GM21390 (cell line): ENCODE data around the gene CTNNA3.
"Not testable (repeated sequence)": the region's sequence is repeated elsewhere in the genome, so short reads cannot be mapped to it uniquely, and the experiment has no call there.

Experiments
- ATAC-seq: cut with Tn5 transposase; IDR thresholded peaks from one replicate; pipeline ENCODE4 v1.9.1; 2021; ENCODE audit not compliant: unreplicated experiment

Gene CTNNA3

GRCh38 chr10:67696029-67696428 is at the start of gene CTNNA3:
CTNNA3 (minus strand) TSS chr10:67696195.
- peak; percentile 58 for ATAC-seq

DNA sequence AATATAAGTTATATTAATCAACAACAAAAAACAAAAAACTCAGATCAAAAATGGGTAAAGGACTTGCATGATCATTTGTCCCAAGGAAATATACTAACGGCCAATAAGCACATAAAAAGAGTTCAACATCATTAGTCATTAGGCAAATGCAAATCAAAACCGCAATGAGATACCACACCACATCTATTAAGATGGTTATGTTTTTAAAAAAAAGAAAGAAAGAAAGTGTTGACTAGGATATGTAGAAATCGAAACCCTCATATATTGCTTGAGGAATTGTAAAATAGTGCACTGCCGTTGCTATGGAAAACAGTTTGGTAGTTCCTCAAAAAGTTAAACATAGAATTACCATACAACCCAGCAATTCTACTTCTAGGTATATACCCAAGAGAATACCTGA is 39.4 kb upstream of the CTNNA3 start:
- ATAC-seq: no peak

DNA sequence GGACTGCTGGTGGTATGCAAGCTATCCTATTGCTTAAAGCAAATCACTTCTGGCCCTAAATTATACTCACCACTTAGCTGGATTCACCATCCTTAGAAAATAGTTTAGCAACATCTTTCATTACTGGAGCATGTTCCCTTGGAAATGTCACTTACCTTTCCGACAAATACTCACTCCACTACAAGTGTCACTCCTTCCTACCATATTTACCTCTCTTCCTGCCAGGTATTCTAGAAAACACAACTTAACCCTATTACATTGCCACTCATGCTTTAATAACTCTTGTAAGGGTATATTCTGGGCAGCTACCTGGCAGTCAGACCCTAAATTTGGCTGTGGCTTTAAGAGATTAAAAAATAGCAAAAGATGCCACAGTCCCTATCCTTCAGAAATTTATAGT is 37.5 kb upstream of the CTNNA3 start:
- no peak for ATAC-seq

DNA sequence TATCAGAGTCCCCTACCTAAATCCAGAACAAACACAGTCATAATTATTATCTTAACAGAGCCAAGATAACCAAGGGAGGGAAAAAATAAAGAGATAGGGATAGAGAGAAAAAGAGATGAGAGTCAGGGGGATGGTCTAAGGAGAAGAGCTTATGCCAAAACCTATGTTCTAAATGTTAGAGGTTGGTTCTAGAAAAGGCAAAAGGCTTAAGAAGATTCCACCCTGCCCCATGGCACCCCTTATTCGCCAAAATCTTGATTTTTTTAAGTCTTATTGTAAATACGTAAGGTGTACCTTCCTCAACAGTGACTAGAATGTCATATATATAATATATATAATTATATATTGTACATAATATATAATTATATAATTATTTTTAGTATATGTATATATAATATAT is 29.6 kb upstream of the CTNNA3 start:
- no peak for ATAC-seq

GRCh38 chr10:67723601-67724000 is 27.6 kb upstream of the CTNNA3 start:
- ATAC-seq: peak; percentile 60

DNA sequence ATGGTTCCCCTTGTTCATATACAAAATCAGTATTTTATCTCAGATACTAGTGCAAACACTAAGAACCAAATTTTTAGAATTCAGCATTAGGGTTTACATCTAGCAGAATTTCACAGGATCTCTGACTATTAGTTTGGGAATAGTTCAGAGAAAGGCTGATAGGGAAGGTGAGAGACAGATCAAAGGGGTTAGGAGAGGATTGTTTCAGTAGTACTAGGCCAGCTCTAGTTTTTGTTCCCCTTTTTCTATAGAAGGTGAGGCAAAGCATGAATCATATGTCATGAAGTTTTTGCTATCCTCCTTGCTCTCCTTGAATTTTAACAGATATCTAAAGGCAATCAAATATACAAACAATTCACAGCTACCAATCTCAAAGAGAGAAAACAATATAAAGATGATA is 26.1 kb upstream of the CTNNA3 start:
- ATAC-seq: peak; percentile 92

DNA sequence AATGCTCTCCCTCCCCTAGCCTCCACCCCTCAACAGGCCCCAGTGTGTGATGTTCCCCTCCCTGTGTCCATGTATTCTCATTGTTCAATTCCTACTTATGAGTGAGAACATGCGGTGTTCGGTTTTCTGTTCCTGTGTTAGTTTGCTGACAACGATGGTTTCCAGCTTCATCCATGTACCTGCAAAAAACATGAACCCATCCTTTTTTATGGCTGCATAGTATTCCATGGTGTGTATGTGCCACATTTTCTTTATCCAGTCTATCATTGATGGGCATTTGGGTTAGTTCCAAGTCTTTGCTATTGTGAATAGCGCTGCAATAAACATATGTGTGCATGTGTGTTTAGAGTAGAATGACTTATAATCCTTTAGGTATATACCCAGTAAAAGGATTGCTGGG is 20.5 kb upstream of the CTNNA3 start:
- not testable (repeated sequence) for ATAC-seq

DNA sequence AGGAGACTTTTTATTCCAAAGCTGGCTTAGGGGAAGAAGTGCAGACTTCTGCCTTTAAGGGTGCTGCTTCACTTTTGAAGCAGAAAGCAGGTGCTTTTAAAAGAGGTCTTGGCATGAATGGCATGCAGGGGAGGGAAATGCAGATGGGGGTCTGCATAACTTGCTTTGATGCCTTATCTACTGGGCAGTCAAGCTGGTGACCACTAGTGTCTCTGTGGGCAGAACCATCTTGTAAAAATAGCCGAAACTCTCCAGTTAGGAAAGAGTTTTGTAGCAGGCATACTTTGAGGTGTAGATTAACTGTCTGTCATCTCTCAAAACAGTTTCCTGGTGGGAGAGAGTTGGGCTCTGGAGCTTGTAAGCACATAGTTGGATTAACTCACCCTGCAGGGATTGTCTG is 9.9 kb upstream of the CTNNA3 start:
- ATAC-seq: no peak

DNA sequence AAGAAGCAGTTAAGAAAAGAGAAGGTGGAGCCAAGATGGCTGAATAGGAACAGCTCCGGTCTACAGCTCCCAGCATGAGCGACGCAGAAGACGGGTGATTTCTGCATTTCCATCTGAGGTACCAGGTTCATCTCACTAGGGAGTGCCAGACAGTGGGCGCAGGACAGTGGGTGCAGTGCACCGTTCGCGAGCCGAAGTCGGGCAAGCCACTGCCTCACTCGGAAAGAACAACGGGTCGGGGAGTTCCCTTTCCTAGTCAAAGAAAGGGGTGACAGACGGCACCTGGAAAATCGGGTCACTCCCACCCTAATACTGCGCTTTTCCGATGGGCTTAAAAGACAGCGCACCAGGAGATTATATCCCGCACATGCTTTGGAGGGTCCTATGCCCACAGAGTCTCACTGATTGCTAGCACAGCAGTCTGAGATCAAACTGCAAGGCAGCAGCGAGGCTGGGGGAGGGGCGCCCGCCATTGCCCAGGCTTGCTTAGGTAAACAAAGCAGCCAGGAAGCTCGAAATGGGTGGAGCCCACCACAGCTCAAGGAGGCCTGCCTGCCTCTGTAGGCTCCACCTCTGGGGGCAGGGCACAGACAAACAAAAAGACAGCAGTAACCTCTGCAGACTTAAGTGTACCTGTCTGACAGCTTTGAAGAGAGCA is 3.7 kb upstream of the CTNNA3 start:
- ATAC-seq: not testable (repeated sequence)

DNA sequence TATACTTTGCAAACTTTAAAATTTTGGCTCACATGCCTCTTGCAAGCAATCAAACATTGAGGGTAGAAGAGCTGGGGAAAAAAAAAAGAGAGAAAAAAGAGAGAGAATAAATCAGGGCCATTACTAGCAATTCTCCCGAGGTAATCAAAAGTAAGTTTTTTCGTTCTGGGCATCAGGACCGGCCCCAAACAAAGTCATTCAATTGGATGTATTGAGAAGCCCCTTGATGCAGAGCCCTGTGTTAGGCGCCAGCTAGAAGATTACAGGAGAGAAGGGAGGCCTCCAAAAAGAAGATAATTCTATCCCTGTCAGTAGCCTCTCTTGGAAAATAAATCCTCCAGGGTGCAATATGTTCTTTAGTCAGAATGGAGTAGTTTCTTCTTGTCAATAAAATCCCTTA is 2.2 kb upstream of the CTNNA3 start:
- ATAC-seq: no peak

DNA sequence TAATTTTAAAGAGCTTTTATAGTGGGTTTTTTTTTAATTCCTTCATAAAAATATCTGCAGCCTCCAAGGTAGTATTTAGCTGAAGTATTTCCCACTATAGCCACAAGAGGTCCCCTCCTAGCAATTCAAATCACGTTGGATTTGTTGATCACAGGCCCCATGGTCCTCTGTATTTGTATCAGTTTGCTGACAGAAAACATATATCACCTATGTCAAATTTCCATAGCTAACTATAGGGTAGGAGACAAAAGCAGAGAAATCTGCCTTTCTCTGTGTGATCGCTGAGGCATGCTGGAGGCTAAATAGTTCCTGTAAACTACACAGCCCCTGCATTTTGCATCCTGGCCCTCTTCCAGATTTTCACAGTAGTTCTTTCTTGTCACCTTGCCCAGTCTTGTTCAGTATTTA is 1.7 kb upstream of the CTNNA3 start:
- peak; percentile 91 for ATAC-seq

DNA sequence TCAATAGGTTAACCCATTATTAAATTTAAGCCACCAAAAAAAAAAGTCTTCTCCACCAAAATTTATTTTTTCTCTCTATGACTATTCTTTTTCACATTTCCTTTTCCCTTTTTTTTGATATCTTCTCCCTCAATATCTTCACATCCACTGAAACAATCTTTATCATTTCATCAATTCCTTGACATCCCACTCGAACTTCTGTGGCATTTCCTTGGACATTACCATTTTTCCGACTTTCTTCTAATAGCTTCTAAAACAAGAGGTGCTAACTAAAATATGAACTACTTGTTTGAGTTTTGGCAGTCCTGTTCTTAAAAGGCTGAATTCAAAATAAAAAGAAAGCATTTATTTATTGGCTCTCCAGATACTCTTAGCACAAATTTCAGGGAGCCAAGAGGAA is 684 bp upstream of the CTNNA3 start:
- no peak for ATAC-seq

DNA sequence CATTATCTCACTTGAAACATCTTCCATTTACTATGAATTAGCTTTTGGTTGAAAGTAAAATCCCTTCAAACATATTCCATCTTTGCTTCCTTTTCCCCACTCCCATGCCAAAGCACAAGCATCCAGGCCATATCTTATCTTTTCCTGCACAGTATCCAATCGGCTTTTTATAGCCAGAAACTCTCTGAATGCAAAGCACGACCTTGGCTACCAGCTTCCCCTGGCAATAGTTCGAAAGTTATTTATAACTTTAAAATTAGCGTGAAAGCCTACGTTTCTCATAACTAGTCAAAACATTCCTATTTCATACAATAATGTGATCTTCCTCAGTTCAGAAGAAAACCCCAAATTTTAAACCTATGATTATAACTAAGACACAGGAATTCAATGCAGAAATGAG is 440 bp downstream of the CTNNA3 start:
- no peak for ATAC-seq

DNA sequence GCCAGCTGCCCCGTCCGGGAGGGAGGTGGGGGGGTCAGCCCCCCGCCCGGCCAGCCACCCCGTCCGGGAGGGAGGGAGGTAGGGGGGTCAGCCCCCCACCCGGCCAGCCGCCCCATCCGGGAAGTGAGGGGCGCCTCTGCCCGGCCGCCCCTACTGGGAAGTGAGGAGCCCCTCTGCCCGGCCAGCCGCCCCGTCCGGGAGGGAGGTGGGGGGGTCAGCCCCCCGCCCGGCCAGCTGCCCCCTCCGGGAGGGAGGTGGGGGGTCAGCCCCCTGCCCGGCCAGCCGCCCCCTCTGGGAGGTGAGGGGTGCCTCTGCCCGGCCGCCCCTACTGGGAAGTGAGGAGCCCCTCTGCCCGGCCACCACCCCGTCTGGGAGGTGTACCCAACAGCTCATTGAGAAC is 4.1 kb downstream of the CTNNA3 start:
- ATAC-seq: not testable (repeated sequence)

DNA sequence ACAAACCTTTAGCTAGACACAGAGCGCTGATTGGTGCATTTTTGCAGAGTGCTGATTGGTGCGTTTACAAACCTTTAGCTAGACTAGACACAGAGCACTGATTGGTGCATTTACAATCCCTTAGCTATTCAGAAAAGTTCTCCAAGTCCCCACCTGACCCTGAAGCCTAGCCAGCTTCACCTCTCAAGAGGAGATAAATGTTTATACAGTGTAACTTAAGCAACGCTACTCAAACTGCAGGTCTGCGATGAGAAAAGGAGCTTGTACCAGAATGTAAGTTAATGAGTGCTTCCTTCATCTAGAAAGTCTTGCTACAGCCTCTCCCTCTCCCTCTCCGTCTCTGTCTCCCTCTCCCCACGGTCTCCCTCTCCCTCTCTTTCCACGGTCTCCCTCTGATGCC is 5.5 kb downstream of the CTNNA3 start:
- not testable (repeated sequence) for ATAC-seq

DNA sequence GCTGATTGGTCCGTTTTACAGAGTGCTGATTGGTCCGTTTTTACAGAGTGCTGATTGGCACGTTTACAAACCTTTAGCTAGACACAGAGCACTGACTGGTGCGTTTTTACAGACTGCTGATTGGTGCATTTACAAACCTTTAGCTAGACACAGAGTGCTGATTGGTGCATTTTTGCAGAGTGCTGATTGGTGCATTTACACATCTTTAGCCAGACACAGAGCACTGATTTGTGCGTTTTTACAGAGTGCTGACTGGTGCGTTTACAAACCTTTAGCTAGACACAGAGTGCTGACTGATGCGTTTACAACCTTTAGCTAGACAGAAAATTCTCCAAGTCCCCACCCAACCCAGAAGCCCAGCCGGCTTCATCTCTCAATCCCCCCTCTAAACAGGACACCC is 11.9 kb downstream of the CTNNA3 start:
- ATAC-seq: not testable (repeated sequence)

DNA sequence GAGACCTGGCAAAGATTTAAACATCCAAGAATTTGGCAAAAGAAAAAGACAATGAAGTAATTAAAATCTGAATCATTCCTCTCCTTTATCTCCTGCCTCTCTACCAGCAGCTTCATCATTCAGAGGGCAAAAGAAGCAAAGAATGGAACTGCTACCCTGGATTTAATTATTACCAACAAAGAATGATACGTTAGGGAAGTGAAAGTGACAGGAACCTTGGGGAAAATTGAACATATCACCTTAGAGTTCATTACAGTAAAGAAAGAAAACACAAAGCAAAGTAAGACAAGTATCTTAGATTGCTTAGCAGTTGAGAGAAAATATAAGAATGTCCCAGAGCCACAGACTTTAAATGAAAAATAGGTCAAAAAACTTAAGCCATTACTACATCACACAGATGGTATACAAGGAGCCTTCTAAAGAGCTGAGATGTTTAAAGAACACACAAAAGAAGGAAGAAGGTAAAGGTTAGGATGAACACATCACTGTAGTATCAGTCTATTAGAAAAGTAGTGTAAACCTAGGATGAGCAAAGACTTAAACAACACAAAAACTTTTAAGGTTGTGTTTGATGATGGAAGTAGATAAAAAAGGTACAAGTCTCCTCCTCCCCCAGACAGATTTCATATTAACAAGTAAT is 17.5 kb downstream of the CTNNA3 start:
- ATAC-seq: no peak

- no peak for ATAC-seq
Observed at GRCh38 chr10:67676208-67676825, 19.7 kb downstream of the CTNNA3 start.

GRCh38 chr10:67670401-67670800 is 25.6 kb downstream of the CTNNA3 start:
- ATAC-seq: no peak

- ATAC-seq: no peak
Observed at GRCh38 chr10:67669978-67670377, 26.0 kb downstream of the CTNNA3 start.

DNA sequence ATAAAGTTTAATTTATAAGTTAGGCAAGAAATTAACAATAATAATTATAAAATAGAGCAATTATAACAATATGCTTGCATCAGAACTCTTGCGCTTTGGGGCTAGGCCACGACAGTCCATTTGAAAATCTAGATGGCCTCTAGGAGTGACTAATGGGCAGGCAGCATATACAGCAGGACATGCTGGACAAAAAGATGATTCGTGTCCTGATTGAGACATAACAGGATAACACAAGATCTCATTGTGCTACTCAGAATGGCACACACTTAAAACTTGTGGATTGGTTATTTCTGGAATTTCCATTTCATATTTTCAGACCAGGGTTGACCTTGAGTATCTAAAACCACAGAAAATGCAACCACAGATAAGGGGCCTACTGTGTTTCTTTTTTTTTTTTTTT is 27.5 kb downstream of the CTNNA3 start:
- no peak for ATAC-seq

GRCh38 chr10:67667035-67667425 is 29.0 kb downstream of the CTNNA3 start:
- ATAC-seq: no peak
